SHP77 treated with DMSO at 0.1 percent for 48 hours (cell line): ENCODE measurements around the gene CYP46A1.
"Not testable (repeated sequence)": the region's sequence is repeated elsewhere in the genome, so short reads cannot be mapped to it uniquely, and the experiment has no call there.

ENCODE experiments used
- DNase-seq: peaks from one replicate; lab custom pipeline; 2025; lab: John Stamatoyannopoulos, UW

CYP46A1 gene

GRCh38 chr14:99683619-99684409 lies at the start of gene CYP46A1:
Gene CYP46A1 (plus strand): TSS chr14:99684298. CDS start chr14:99684418, 120 bp downstream.
- DNase-seq = peak; percentile 70

DNA sequence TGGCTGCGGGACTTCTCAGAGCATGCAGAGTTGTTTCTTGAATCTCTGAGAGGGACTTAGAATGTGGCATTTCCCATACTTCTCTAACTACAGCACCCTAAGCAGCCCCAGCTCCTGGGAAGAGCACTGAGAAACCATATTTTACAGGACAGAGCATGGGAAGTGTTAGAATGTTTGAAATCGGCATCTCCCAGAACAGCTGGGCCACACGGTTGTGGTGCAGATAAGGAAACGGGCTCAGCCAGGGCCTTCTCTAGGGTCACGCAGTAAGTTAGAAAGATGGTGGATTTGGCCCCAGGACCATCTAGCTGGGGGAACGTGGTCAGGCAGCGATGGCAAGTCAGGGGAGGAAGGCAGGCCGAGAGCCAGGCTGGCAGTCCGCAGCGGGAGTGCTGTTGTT lies 49.7 kb upstream of the CYP46A1 start:
- DNase-seq = no peak

DNA sequence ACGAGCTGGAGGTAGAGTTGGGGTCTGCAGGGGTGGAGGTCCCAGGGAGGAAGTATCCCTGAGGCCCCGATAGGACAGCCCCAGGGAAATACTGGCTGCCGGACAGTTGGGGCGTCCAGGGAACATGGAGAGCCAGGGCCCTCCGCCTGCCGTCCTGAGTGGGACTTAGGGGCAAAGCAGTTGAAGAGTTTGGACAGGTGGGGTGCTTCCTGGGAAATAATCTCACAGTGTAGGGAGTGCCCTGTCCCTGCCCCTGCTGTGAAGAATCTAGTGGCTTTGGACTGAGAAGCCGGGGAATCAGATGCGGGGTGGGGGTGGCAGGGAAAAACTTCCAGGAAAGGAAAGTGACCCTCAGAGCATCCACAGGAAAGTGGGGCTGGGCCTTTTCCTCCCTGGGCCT lies 49.0 kb upstream of the CYP46A1 start:
- DNase-seq = no peak

DNA sequence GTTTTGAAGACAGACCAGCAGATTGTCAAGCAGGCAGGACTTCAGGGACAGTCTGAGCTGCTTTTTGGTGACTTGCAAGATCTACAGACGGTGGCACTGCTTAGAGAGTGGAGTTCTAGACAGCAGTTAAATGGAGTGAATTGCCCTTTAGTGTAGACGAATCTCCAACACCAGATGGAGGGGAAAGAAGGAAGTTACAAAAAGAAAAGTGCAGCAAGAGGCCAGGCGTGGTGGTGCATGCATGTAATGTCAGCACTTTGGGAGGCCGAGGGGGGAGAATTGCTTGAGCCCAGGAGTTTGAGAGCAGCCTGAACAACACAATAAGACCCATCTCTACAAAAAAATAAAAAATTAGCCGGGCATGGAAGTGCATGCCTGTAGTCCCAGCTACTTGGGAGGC lies 47.6 kb upstream of the CYP46A1 start:
- no peak for DNase-seq

GRCh38 chr14:99637624-99638023 lies 46.5 kb upstream of the CYP46A1 start:
- DNase-seq = no peak

DNA sequence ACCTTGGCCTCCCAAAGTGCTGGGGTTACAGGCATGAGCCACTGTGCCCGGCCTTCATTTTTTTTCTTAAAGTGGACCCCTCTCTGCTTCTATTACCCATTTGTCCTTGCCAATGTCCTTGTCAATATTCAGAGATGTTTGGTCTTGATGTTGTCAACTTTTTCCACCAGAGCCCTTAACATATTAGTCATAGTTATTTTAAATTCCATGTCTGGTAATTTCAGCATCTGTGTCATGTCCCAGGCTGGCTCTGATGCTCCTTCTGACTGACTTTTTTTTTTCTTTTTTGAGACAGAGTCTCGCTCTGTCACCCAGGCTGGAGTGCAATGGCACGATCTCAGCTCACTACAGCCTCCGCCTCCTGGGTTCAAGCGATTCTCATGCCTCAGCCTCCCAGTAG lies 41.3 kb upstream of the CYP46A1 start:
- DNase-seq = not testable (repeated sequence)

- DNase-seq = no peak
These were observed 40.8 kb upstream of the CYP46A1 start for GRCh38 chr14:99643343-99643742.

DNA sequence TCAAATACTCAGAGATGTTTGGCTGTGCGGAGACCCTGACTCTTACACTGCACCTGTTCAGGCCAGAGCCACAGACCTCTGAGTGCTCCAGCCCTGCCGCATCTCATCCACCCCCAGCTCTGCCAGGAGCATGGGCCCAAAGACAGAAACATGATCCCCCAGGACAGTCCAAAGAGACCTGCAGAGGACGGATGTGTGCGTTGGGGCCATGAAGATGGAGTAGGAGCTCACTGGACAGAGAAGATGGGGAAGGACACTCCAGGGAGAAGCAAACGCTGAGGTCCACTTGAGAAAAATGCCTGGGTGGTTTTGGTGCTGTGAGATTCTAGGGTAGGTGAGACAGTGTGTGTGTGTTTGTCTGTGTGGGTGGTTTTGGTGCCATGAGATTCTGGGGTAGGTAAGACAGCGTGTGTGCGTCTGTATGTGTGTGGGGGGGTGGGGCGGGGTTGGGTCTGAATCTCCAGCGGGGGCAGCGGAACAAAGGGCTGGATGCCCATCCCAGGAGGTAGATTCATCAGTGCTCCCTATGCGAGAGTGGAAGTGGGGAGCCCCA lies 40.0 kb upstream of the CYP46A1 start:
- no peak for DNase-seq

DNA sequence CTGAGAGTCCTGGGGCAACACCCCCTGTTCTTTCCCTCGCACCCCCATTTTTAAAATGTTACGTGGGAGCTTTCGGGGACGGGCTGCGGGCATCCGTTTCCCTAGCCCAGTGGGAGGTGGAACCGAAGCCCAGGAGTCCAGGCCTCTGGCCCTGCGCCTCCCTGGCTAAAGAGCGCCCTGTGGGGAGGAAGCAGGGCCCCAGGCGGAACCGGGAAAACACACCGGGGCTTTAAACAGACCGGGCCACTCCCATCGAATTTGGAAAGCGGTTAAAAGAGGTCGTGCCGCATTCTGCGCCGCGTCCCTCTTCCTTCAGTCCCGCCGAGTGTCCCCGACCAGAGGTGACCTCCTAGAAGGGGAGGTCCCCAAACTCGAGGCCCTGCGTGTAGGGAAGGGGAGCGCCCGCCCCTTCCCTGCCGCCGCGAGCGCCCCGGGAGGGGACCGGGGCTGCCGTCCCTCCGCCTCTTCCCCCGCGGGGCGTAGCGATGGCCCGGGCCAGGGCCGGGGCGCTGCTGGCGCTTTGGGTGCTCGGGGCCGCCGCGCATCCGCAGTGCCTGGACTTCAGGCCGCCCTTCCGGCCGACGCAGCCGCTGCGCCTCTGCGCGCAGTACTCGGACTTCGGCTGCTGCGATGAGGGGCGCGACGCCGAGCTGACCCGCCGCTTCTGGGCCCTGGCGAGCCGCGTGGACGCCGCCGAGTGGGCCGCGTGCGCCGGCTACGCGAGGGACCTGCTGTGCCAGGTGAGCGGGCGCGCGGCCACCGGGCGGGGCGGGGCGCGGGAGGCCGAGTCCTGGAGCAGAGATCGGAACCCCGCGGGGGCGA lies 39.2 kb upstream of the CYP46A1 start, which contains the start of gene HHIPL1:
Gene HHIPL1, plus strand, starts transcription at position 407 of the 822 bp plus-strand sequence. Its CDS starts 79 bp downstream, at position 486.
- no peak for DNase-seq

DNA sequence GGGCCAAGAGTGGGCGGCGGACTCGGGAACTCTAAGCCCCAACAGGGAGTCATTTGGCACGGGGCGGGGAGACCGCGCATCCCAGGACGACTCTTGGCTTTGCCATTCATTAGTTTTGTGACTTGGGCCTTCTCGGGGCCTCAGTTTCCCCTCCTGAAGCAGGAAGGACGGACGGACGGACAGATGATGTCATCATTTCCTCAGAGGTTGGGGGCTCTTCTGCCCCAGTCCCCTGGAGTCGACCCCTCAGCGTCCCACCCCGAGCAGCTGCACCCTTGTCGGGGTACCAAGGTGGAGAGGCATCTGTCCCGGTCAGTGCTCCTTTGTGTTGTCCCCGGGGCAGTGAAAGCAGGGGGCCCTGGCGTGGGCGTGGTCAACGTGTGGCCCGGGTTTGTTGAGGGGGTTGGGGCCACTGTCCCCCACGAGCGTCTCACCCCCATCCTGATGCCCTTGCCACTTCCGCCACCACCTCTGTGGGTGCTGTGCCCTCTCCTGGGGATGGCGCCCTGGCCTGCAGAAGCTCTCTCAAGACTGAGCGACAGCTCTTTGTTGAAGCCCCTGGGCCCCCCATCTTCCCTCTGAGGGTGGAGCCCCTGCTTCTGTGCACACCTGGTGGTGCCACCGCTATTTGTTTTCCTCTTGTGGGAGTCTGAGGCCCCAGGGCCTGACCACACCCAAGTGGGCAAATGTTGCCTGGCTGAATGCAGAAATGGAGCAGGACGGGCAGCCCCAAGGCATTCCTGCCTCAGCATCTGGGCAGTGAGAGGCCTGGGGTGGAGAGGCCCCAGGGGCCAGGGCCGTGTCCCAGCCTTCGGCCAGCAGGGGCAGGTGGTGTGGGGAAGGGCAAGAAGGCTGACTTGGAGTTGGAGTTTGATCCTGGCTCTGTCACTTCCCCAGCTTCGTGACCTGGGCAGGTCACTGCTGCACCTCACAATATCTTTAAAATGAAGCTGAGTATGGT lies 38.3 kb upstream of the CYP46A1 start:
- DNase-seq = no peak

GRCh38 chr14:99647411-99647810 lies 36.7 kb upstream of the CYP46A1 start:
- no peak for DNase-seq

DNA sequence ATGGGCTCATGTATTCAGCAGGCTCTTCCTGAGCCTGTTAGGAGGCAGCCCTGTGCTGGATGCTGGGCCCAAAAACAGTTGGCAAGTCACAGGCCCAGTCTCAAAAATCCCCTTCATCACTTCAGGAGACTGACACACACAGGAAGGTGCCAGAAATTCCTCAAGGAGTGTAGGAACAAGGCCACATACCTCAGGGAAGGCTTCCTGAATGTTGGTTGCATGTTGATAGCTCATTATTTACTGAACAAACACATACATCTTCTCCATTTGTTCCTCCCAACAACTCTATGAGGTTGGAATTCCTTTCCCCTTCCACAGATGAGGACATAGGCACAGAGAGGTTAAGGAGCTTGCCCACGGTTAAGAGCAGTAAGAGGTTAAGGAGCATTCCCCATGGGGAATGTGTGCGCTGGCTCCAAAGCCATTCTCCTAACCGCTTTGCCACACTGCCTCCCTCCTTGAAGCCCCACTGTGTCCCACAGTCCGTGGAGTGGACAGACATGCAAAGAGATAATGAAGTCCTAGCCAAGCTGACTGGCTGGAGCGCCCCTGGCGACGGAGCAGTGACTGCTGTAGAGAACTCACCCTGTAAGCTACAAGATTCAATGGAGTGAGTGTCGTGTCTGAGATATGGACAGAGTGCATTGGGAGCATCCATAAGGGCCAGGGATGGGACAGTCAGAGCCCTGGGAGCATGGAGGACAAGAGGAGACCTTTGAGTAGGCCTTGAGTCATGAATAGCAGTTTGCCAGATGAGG lies 35.9 kb upstream of the CYP46A1 start:
- DNase-seq = no peak

DNA sequence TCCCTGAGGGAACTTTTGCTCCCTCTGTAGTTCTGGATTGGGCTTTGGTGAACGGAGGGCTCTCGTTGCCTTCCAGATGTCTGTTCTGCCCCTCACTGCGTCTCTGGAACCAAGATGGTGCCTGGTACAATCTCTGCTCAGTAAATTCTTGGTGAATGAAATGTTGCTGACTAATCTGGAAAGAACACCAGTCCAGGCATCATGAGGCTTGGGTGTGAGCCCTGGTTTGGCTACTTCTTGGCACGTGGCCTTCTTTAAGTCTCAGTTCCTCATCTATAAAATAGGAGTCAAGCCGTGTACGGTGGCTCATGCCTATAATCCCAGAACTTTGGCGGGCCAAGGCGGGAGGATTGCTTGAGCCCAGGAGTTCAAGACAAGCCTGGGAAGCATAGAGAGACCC lies 34.9 kb upstream of the CYP46A1 start:
- DNase-seq = no peak

GRCh38 chr14:99649643-99650042 lies 34.5 kb upstream of the CYP46A1 start:
- DNase-seq = no peak

DNA sequence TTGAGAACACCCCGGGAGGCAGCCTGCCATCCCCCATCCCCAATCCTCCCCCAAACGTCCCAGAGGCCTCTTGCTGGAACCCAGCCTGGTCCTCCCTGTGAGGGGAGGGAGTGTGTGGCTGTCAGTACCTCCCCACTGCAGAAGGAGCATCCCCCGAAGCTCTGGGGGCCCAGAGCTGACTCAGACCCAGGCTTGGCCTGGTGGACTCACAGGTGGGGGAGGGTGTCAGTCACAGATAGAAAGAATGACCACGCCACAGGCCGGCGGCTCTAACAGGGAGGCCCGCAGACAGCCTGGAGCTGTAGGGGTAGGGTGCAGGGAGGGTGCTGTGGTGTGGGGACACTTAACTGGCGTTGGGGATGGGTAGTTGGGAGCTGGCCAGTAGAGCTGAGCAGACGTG lies 33.9 kb upstream of the CYP46A1 start:
- DNase-seq = no peak

DNA sequence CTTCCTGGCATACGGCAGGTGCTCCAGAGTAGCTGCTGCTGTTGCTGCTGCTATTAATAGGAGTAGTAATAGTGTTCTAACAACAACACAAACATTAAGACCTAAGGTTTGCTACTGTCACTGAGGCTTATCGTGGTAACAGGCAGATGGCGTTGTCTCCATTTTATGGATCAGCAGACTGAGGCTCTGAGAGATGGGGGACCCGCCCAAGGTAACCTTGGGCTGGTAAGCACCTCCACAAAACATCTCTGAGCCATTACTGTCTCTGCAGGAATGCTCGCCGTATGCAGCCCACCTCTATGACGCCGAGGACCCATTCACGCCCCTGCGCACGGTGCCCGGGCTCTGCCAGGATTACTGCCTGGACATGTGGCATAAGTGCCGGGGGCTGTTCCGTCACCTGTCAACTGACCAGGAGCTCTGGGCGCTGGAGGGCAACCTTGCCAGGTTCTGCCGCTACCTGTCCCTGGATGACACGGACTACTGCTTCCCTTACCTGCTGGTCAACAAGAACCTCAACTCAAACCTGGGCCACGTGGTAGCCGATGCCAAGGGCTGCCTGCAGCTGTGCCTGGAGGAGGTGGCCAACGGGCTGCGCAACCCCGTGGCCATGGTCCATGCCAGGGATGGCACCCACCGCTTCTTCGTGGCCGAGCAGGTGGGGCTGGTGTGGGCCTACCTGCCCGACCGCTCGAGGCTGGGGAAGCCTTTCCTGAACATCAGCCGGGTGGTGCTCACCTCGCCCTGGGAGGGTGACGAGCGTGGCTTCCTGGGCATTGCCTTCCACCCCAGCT lies 31.9 kb upstream of the CYP46A1 start:
- DNase-seq = no peak

DNA sequence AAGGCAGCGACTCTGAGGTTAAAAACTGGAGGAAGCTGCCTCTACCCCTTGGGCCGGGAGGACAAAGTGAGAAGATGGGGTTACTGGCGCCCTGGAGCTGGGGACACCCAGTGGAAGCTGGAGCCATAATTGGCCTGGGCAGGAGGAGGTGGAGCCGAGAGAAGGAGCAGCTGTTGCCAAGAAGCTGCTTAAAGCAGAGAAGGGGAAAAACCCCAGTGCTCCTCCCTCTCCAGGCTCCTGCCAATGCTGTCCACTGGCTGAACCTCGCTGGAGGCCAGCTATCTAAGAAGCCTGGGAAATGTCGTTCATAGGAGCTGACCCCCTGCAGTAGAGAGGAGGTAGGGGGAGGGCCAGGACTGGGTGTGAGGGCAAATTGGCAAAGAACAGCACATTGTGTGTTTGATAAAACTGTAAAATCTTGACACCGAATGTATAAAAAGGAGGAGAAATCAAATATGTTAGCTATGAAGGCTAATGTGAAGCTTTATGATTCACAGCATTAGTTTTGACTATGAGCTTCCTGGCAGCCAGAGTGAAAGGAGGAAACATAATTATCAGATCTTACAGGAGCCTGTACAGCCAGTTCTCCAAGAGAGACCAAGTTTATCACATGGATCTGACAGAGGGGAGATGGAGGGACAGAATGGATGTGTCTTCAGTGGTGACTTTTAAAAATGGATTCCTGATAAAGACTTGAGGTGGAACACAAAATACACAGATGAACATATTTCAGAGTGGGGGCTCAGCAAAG lies 29.7 kb upstream of the CYP46A1 start:
- DNase-seq = no peak

DNA sequence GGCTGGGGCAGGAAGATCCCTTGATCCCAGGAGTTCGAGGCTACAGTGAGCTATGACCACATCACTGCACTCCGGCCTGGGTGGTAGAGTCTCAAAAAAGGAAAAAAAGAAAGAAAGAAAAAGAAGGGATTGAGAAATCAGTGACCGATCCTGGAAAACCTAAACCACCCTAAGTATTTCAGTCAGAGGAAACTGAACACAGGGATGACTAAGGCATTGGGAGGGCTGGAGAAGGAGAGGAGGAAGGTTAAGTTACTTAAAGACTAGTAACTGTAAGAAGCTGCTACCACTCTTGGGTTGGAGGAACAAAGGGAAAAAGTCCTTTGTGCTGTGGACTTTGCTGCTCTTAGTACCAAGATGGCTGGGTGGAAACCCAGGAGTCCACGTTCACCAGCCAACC lies 28.6 kb upstream of the CYP46A1 start:
- DNase-seq = no peak

DNA sequence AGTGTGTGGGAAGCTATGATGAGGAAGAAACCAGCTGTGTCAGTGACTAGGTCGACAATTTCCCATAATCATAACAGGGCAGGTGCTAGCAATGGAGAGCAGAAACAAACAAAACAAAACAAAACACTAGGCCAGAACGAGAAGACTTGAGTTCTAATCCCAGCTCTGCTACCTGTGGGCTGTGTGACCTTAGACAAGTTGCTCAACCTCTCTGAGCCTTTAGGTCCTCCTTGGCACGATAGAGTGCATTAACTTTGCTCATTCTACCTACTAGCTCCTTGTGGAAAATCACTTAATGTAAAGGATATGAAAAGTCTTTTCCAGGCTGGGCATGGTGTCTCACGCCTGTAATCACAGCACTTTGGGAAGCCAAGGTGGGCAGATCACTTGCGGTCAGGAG lies 27.9 kb upstream of the CYP46A1 start:
- no peak for DNase-seq
